ENCODE results near the gene ADGRB3.

DNA sequence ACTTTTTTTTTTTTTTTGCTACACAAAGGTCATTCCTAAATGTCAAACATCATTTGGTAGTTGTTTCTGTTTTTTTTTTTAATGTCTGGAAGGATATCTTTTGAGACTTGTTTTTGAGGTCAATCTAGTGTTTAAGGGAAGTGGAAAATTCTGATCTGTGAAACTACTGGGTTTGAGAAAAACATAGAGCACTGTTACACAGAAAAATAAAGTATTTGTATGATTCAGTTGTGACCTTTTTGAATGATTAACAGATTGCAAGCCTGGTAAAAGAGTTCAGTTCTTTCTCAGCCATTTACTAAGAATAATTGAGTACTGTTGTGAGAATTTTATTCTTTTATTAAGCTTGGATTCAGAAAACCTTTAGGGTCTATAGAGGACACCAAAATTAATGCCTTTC, 276.7 kb downstream of the ADGRB3 start:
- no peak for TF ChIP-seq POLR2A (IDR thresholded peaks at IDR 0.05)
- TF ChIP-seq CTCF (IDR thresholded peaks at IDR 0.05): no peak
- no peak for TF ChIP-seq POLR2AphosphoS5 (IDR thresholded peaks at IDR 0.05; ENCODE audit: insufficient read depth in 1 of 2, low read depth in 1 of 2)
